ENCODE results near the gene USP10.

- TF ChIP-seq CTCF (conservative IDR thresholded peaks at IDR 0.05; ENCODE audit: low read length) (no peak), EZH2phosphoT487 (IDR thresholded peaks at IDR 0.05; ENCODE audit: borderline replicate concordance, low read depth, low read length) (no peak)
These were observed 63.8 kb downstream of the USP10 start for GRCh38 chr16:84763629-84764028.

Measured in OCI-LY7 (cell line).